ENCODE measurements around the gene TXK.

The TXK gene

GRCh38 chr4:48152259-48152658 lies 18.2 kb upstream of the TXK start (continued):
- no peak for TF ChIP-seq TSHZ1 (tag by site-specific recombination; IDR thresholded peaks at IDR 0.05; ENCODE audit: borderline replicate concordance)
- TF ChIP-seq ZBTB1 (tag by site-specific recombination; IDR thresholded peaks at IDR 0.05): no peak
- no peak for TF ChIP-seq ZNF837 (tag by site-specific recombination; IDR thresholded peaks at IDR 0.05)
- TF ChIP-seq ZNF366 (tag by site-specific recombination; conservative IDR thresholded peaks at IDR 0.05): no peak
- peak; percentile 41; the same call in 1 of the 2 replicates for TF ChIP-seq ZBTB8A (tag by site-specific recombination; IDR thresholded peaks at IDR 0.05)
- no peak for TF ChIP-seq FEZF1 (tag by site-specific recombination; IDR thresholded peaks at IDR 0.05)
- TF ChIP-seq ZNF391 (tag by site-specific recombination; IDR thresholded peaks at IDR 0.05; ENCODE audit: borderline replicate concordance, low read depth): no peak
- TF ChIP-seq ZNF654 (tag by site-specific recombination; IDR thresholded peaks at IDR 0.05; ENCODE audit: low read depth): peak; percentile 17; the same call in 1 of the 2 replicates
- no peak for TF ChIP-seq BCL11B (tag by site-specific recombination; IDR thresholded peaks at IDR 0.05; ENCODE audit: low read depth)
- no peak for TF ChIP-seq REST (tag by site-specific recombination; IDR thresholded peaks at IDR 0.05)
- TF ChIP-seq ZBTB11 (tag by site-specific recombination; conservative IDR thresholded peaks at IDR 0.05; ENCODE audit: low read depth): 0 out of 2 replicates have a peak, but pooled peaks have one; percentile 39
- TF ChIP-seq ZFP69B (tag by site-specific recombination; IDR thresholded peaks at IDR 0.05): no peak
- no peak for TF ChIP-seq ZNF624 (tag by site-specific recombination; IDR thresholded peaks at IDR 0.05)
- no peak for TF ChIP-seq OVOL3 (tag by site-specific recombination; IDR thresholded peaks at IDR 0.05)
- no peak for TF ChIP-seq YY1 (tag by site-specific recombination; IDR thresholded peaks at IDR 0.05)
- TF ChIP-seq ZNF416 (tag by site-specific recombination; IDR thresholded peaks at IDR 0.05): no peak
- TF ChIP-seq ZNF266 (tag by site-specific recombination; IDR thresholded peaks at IDR 0.05; ENCODE audit: low read depth): no peak
- no peak for TF ChIP-seq ZNF677 (tag by site-specific recombination; IDR thresholded peaks at IDR 0.05)
- TF ChIP-seq ZNF433 (tag by site-specific recombination; IDR thresholded peaks at IDR 0.05; ENCODE audit: low read depth): no peak
- peak; percentile 66 for TF ChIP-seq ZNF426 (tag by site-specific recombination; IDR thresholded peaks at IDR 0.05)
- TF ChIP-seq ZNF830 (tag by site-specific recombination; IDR thresholded peaks at IDR 0.05; ENCODE audit: low read depth): no peak
- TF ChIP-seq HIC1 (tag by site-specific recombination; IDR thresholded peaks at IDR 0.05): no peak
- TF ChIP-seq ZNF549 (tag by site-specific recombination; IDR thresholded peaks at IDR 0.05): no peak
- TF ChIP-seq KLF7 (tag by site-specific recombination; IDR thresholded peaks at IDR 0.05; ENCODE audit: borderline replicate concordance): no peak
- TF ChIP-seq ZNF138 (tag by site-specific recombination; IDR thresholded peaks at IDR 0.05; ENCODE audit: borderline replicate concordance): no peak
- peak; percentile 52 for TF ChIP-seq ZNF555 (tag by site-specific recombination; conservative IDR thresholded peaks at IDR 0.05)
- TF ChIP-seq GLI4 (tag by site-specific recombination; IDR thresholded peaks at IDR 0.05): no peak
- no peak for TF ChIP-seq ZNF174 (tag by site-specific recombination; IDR thresholded peaks at IDR 0.05)

All from HEK293 (cell line).